Measurements from ENCODE around the gene SFRP5.

The SFRP5 gene, protein sequence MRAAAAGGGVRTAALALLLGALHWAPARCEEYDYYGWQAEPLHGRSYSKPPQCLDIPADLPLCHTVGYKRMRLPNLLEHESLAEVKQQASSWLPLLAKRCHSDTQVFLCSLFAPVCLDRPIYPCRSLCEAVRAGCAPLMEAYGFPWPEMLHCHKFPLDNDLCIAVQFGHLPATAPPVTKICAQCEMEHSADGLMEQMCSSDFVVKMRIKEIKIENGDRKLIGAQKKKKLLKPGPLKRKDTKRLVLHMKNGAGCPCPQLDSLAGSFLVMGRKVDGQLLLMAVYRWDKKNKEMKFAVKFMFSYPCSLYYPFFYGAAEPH

GRCh38 chr10:97771913-97772823, at the start of gene SFRP5:
SFRP5 (minus strand) TSS chr10:97771999; CDS start chr10:97771833, 166 bp downstream.
- DNase-seq, result peak; percentile 43
- no peaks in the 10 kb centered on the region for H3K9me3 Mint-ChIP-seq
- peaks cover 12% of the 10 kb centered on the region for H3K4me1 Mint-ChIP-seq
- H3K4me3 Mint-ChIP-seq, result peak within 1 kb of the TSS; percentile 86
- H3K36me3 Mint-ChIP-seq (ENCODE audit: low read depth), result no peaks in the 10 kb centered on the region
- TF ChIP-seq CTCF (IDR thresholded peaks at IDR 0.05), result no peak
- peaks cover 84% of the 10 kb centered on the region for H3K27me3 Mint-ChIP-seq (ENCODE audit: low read depth, poor library complexity)
- peak within 1 kb of the TSS; percentile 72 for H3K27ac Mint-ChIP-seq

GRCh38 chr10:97820096-97820704, 48.4 kb upstream of the SFRP5 start:
- H3K4me1 Mint-ChIP-seq, result no peaks in the 10 kb centered on the region
- no peak for TF ChIP-seq CTCF (IDR thresholded peaks at IDR 0.05)
- H3K4me3 Mint-ChIP-seq, result no peak overlapping the region
- no peaks in the 10 kb centered on the region for H3K9me3 Mint-ChIP-seq
- no peak overlapping the region for H3K27ac Mint-ChIP-seq
- peaks cover 40% of the 10 kb centered on the region for H3K27me3 Mint-ChIP-seq (ENCODE audit: low read depth, poor library complexity)
- no peaks in the 10 kb centered on the region for H3K36me3 Mint-ChIP-seq (ENCODE audit: low read depth)
- DNase-seq, result no peak

DNA sequence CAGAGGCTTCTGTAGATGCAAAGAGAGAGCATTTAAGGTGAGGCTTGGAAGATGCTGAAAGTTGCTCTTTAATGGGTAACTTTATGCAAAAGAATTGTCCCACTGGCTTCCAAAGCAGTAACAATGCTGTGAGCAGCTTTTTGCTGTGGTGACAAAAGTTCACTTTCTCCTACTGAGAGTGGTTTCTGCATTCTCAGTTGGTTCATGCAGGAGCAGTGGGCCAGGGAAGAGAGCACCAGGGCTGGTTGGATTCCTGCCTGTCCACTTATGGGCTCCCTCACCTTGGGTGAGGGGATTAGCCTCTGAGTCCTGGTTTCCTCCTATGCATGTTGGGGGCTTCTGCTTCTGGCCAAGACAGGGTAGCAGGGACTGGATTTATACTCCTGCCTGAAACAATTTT, 46.8 kb upstream of the SFRP5 start:
- H3K36me3 Mint-ChIP-seq (ENCODE audit: low read depth), result no peaks in the 10 kb centered on the region
- H3K4me3 Mint-ChIP-seq, result no peak overlapping the region
- H3K27ac Mint-ChIP-seq, result no peak overlapping the region
- no peak for DNase-seq
- no peak for TF ChIP-seq CTCF (IDR thresholded peaks at IDR 0.05)
- H3K4me1 Mint-ChIP-seq, result no peaks in the 10 kb centered on the region
- H3K9me3 Mint-ChIP-seq, result no peaks in the 10 kb centered on the region
- peaks cover 38% of the 10 kb centered on the region for H3K27me3 Mint-ChIP-seq (ENCODE audit: low read depth, poor library complexity)

- Mint-ChIP-seq H3K36me3 (ENCODE audit: low read depth) (no peaks in the 10 kb centered on the region), H3K4me1 (peaks cover 7% of the 10 kb centered on the region), H3K9me3 (no peaks in the 10 kb centered on the region), H3K4me3 (no peak overlapping the region), H3K27ac (no peak overlapping the region), H3K27me3 (ENCODE audit: low read depth, poor library complexity) (peaks cover 49% of the 10 kb centered on the region)
- DNase-seq, result no peak
- TF ChIP-seq CTCF (IDR thresholded peaks at IDR 0.05), result no peak
Observed at GRCh38 chr10:97816609-97817008, 44.8 kb upstream of the SFRP5 start.

DNA sequence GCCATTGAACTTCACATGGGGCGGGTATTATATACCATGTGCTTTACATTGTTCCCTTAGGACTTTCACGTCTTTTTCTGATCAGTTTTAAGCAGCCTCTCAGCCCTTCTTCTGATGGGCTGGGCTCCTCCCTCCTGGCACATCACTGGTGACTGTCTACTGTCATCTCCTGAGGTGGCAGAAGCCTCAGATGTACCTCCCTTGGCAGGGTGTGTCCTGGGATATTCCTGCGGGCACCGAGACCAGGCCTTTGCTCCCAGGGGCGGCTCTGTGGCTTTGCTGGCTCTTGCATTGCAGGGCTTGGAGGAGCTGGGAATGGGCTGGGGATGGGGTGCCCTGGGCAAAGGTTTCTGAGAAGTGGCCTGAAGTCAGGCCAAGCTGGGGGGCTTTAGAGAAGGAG, 43.2 kb upstream of the SFRP5 start:
- no peak for TF ChIP-seq CTCF (IDR thresholded peaks at IDR 0.05)
- Mint-ChIP-seq H3K27ac (no peak overlapping the region), H3K36me3 (ENCODE audit: low read depth) (no peaks in the 10 kb centered on the region), H3K4me1 (peaks cover 7% of the 10 kb centered on the region), H3K9me3 (no peaks in the 10 kb centered on the region), H3K4me3 (no peak overlapping the region), H3K27me3 (ENCODE audit: low read depth, poor library complexity) (peaks cover 50% of the 10 kb centered on the region)
- DNase-seq, result no peak

Data from nephron progenitor cell (in vitro differentiated cells).